ENCODE measurements around the gene WSCD1.

WSCD1 gene

DNA sequence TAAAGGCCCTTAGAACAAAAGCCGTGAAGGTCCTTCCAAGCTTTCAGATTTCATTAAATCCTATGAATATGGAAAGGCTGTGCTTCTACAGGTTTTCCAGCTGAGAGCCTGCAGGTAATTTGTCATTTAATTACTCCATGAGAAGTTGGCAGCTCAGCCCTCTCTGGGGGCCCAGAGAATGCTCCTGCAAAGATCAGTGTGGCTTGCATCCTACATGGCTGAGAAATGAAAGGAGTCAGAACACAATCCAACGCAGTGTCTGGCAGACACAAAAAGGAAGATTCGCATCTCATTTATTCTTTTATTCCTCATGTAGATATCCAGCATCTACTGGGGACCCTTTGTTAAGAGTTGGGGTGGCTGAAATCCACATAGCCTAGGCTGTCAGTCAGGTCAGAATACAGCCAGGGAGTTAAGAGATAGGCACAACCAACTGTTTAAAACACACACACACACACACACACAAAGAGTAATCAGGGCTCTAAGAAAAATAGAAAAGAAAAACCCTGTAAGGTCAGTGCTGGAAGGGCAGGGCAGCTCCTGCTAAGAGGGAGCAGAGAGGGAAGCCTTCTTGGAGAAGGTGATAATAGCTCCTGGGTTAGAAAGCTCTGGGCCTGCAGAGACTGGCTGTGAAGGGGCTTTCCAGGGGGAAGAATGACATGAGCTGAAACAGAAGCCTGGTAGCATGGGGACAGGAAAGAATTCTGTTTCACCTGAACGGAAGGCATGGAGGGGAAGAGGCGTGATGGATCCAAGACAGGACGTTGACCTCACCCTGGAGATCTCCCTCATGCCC lies 46.9 kb upstream of the WSCD1 start:
- H3K4me1 ChIP-seq (ENCODE audit: control insufficient read depth, insufficient read depth, low read length) = no peaks in the 10 kb centered on the region
- TF ChIP-seq ZBTB21 (tag by site-specific recombination; IDR thresholded peaks at IDR 0.05) (no peak), SP7 (tag by site-specific recombination; IDR thresholded peaks at IDR 0.05) (no peak), ZFHX2 (tag by site-specific recombination; conservative IDR thresholded peaks at IDR 0.05) (no peak), ZNF843 (tag by site-specific recombination; IDR thresholded peaks at IDR 0.05) (no peak), ZNF394 (tag by site-specific recombination; IDR thresholded peaks at IDR 0.05; ENCODE audit: borderline replicate concordance) (no peak), KLF10 (tag by site-specific recombination; IDR thresholded peaks at IDR 0.05) (no peak), MZF1 (tag by site-specific recombination; IDR thresholded peaks at IDR 0.05; ENCODE audit: borderline replicate concordance) (no peak), ZNF121 (tag by site-specific recombination; IDR thresholded peaks at IDR 0.05) (no peak), ZNF610 (tag by site-specific recombination; IDR thresholded peaks at IDR 0.05; ENCODE audit: borderline replicate concordance) (no peak)
- TF ChIP-seq, protein P1, sequence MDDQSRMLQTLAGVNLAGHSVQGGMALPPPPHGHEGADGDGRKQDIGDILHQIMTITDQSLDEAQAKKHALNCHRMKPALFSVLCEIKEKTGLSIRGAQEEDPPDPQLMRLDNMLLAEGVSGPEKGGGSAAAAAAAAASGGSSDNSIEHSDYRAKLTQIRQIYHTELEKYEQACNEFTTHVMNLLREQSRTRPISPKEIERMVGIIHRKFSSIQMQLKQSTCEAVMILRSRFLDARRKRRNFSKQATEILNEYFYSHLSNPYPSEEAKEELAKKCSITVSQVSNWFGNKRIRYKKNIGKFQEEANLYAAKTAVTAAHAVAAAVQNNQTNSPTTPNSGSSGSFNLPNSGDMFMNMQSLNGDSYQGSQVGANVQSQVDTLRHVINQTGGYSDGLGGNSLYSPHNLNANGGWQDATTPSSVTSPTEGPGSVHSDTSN (CRISPR knock-in tag; IDR thresholded peaks at IDR 0.05) = no peak
- H3K27ac ChIP-seq (ENCODE audit: extremely low read depth, low read depth, low read length) = no peak overlapping the region
- POLR2A ChIA-PET = no interaction called here
- H3K9me3 ChIP-seq (ENCODE audit: control insufficient read depth, insufficient read depth, low read depth, low read length) = no peaks in the 10 kb centered on the region
- no peaks in the 10 kb centered on the region for H3K36me3 ChIP-seq (ENCODE audit: control insufficient read depth in 2 of 2, insufficient read depth in 1 of 2, low read length in 2 of 2)
- H3K4me3 ChIP-seq (ENCODE audit: low read depth, low read length) = no peak overlapping the region
- CTCF ChIA-PET = interaction anchor here (0.7 kb wide), 2 partner anchors 44 to 318 kb away, joined by 3 to 4 read pairs; no protein-coding TSS in a partner anchor

GRCh38 chr17:6024576-6024975 lies 45.6 kb upstream of the WSCD1 start:
- CTCF ChIA-PET = no interaction called here
- TF ChIP-seq ZNF560 (tag by site-specific recombination; IDR thresholded peaks at IDR 0.05; ENCODE audit: borderline replicate concordance) (no peak), ZNF239 (tag by site-specific recombination; IDR thresholded peaks at IDR 0.05) (no peak), REPIN1 (tag by site-specific recombination; IDR thresholded peaks at IDR 0.05; ENCODE audit: low read depth) (no peak), BCL6B (tag by site-specific recombination; IDR thresholded peaks at IDR 0.05) (no peak), TCF7L2 (IDR thresholded peaks at IDR 0.05; ENCODE audit: borderline replicate concordance, low read depth, low read length) (no peak), ZNF157 (tag by site-specific recombination; IDR thresholded peaks at IDR 0.05) (no peak), ZNF362 (tag by site-specific recombination; IDR thresholded peaks at IDR 0.05) (no peak), GLIS1 (tag by site-specific recombination; IDR thresholded peaks at IDR 0.05) (no peak), HOXD13 (CRISPR knock-in tag; IDR thresholded peaks at IDR 0.05; ENCODE audit: borderline replicate concordance) (no peak), ZNF48 (tag by site-specific recombination; IDR thresholded peaks at IDR 0.05) (no peak), KLF9 (tag by site-specific recombination; IDR thresholded peaks at IDR 0.05; ENCODE audit: low read depth) (no peak)
- TF ChIP-seq, protein P2, sequence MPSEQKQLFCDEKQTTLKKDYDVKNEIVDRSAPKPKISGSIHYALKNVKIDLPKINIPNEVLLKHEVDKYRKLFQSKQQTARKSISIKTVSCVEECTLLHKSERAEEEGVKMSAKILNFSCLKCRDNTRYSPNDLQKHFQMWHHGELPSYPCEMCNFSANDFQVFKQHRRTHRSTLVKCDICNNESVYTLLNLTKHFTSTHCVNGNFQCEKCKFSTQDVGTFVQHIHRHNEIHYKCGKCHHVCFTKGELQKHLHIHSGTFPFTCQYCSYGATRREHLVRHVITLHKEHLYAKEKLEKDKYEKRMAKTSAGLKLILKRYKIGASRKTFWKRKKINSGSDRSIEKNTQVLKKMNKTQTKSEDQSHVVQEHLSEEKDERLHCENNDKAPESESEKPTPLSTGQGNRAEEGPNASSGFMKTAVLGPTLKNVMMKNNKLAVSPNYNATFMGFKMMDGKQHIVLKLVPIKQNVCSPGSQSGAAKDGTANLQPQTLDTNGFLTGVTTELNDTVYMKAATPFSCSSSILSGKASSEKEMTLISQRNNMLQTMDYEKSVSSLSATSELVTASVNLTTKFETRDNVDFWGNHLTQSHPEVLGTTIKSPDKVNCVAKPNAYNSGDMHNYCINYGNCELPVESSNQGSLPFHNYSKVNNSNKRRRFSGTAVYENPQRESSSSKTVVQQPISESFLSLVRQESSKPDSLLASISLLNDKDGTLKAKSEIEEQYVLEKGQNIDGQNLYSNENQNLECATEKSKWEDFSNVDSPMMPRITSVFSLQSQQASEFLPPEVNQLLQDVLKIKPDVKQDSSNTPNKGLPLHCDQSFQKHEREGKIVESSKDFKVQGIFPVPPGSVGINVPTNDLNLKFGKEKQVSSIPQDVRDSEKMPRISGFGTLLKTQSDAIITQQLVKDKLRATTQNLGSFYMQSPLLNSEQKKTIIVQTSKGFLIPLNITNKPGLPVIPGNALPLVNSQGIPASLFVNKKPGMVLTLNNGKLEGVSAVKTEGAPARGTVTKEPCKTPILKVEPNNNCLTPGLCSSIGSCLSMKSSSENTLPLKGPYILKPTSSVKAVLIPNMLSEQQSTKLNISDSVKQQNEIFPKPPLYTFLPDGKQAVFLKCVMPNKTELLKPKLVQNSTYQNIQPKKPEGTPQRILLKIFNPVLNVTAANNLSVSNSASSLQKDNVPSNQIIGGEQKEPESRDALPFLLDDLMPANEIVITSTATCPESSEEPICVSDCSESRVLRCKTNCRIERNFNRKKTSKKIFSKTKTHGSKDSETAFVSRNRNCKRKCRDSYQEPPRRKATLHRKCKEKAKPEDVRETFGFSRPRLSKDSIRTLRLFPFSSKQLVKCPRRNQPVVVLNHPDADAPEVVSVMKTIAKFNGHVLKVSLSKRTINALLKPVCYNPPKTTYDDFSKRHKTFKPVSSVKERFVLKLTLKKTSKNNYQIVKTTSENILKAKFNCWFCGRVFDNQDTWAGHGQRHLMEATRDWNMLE (tag by site-specific recombination; conservative IDR thresholded peaks at IDR 0.05; ENCODE audit: low read depth) = no peak
- TF ChIP-seq, protein P3, sequence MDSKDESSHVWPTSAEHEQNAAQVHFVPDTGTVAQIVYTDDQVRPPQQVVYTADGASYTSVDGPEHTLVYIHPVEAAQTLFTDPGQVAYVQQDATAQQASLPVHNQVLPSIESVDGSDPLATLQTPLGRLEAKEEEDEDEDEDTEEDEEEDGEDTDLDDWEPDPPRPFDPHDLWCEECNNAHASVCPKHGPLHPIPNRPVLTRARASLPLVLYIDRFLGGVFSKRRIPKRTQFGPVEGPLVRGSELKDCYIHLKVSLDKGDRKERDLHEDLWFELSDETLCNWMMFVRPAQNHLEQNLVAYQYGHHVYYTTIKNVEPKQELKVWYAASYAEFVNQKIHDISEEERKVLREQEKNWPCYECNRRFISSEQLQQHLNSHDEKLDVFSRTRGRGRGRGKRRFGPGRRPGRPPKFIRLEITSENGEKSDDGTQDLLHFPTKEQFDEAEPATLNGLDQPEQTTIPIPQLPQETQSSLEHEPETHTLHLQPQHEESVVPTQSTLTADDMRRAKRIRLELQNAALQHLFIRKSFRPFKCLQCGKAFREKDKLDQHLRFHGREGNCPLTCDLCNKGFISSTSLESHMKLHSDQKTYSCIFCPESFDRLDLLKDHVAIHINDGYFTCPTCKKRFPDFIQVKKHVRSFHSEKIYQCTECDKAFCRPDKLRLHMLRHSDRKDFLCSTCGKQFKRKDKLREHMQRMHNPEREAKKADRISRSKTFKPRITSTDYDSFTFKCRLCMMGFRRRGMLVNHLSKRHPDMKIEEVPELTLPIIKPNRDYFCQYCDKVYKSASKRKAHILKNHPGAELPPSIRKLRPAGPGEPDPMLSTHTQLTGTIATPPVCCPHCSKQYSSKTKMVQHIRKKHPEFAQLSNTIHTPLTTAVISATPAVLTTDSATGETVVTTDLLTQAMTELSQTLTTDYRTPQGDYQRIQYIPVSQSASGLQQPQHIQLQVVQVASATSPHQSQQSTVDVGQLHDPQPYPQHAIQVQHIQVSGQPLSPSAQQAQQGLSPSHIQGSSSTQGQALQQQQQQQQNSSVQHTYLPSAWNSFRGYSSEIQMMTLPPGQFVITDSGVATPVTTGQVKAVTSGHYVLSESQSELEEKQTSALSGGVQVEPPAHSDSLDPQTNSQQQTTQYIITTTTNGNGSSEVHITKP (tag by site-specific recombination; IDR thresholded peaks at IDR 0.05) = no peak

More at GRCh38 chr17:6024576-6024975, 45.6 kb upstream of the WSCD1 start:
- H3K9me3 ChIP-seq (ENCODE audit: control insufficient read depth, insufficient read depth, low read depth, low read length) = no peaks in the 10 kb centered on the region
- no peaks in the 10 kb centered on the region for H3K4me1 ChIP-seq (ENCODE audit: control insufficient read depth, insufficient read depth, low read length)
- H3K27ac ChIP-seq (ENCODE audit: extremely low read depth, low read depth, low read length) = no peak overlapping the region
- POLR2A ChIA-PET = no interaction called here
- H3K4me3 ChIP-seq (ENCODE audit: low read depth, low read length) = no peak overlapping the region
- H3K36me3 ChIP-seq (ENCODE audit: control insufficient read depth in 2 of 2, insufficient read depth in 1 of 2, low read length in 2 of 2) = no peaks in the 10 kb centered on the region

Measured in HEK293 (cell line).